ENCODE results near the gene AFMID. TPM values are rescaled to one million over a fixed set of nuclear protein-coding genes. Genes with fewer than 3 reads are reported as not detected.
A peak's percentile ranks its signal among the peaks of the same experiment; 100 is the strongest.

Gene AFMID
- total and polyA plus RNA-seq, 2 of the 13 experiments (the other 11 are each of a cell fraction or from before 2014, with no cell fraction given), result 249 to 270 TPM

- TF ChIP-seq ZBTB14 (CRISPR knock-in tag; IDR thresholded peaks at IDR 0.05) (no peak), ZFP36L1 (CRISPR knock-in tag; IDR thresholded peaks at IDR 0.05) (peak; percentile 64; the same call in 1 of the 2 replicates), ZNF468 (CRISPR knock-in tag; IDR thresholded peaks at IDR 0.05) (no peak), ZNF205 (CRISPR knock-in tag; IDR thresholded peaks at IDR 0.05) (peak; percentile 70; the same call in 1 of the 2 replicates), HNF1A (IDR thresholded peaks at IDR 0.05; ENCODE audit: low read depth) (no peak), HNF1A (CRISPR knock-in tag; IDR thresholded peaks at IDR 0.05; ENCODE audit: borderline replicate concordance) (peak; percentile 65; the same call in 1 of the 2 replicates), TFDP2 (CRISPR knock-in tag; IDR thresholded peaks at IDR 0.05) (0 out of 2 replicates have a peak, but pooled peaks have one; percentile 15), ZNF33A (CRISPR knock-in tag; IDR thresholded peaks at IDR 0.05; ENCODE audit: borderline replicate concordance) (no peak), WIZ (CRISPR knock-in tag; IDR thresholded peaks at IDR 0.05) (peak; percentile 93; the same call in 1 of the 2 replicates), GABPB1 (CRISPR knock-in tag; IDR thresholded peaks at IDR 0.05) (no peak), ZNF75D (CRISPR knock-in tag; IDR thresholded peaks at IDR 0.05; ENCODE audit: borderline replicate concordance) (no peak), ZNF230 (CRISPR knock-in tag; IDR thresholded peaks at IDR 0.05) (peak; percentile 58; the same call in 1 of the 2 replicates), IRF9 (CRISPR knock-in tag; IDR thresholded peaks at IDR 0.05; ENCODE audit: borderline replicate concordance) (peak; percentile 86; the same call in 1 of the 2 replicates), CERS6 (CRISPR knock-in tag; IDR thresholded peaks at IDR 0.05) (peak; percentile 14; the same call in 1 of the 2 replicates), ZBTB26 (CRISPR knock-in tag; IDR thresholded peaks at IDR 0.05; ENCODE audit: borderline replicate concordance) (peak; percentile 13; the same call in 1 of the 2 replicates), ATF5 (CRISPR knock-in tag; IDR thresholded peaks at IDR 0.05; ENCODE audit: low read depth) (no peak), ZNF441 (CRISPR knock-in tag; IDR thresholded peaks at IDR 0.05; ENCODE audit: borderline replicate concordance) (no peak; the same call in 1 of the 2 replicates)
Observed at GRCh38 chr17:78241277-78242023, 54.3 kb downstream of the AFMID start (continued).

All from HepG2 (cell line).